OCI-LY7 (cell line): ENCODE results near the gene COA8. TPM values are rescaled to one million over a fixed set of nuclear protein-coding genes. Genes with fewer than 3 reads are reported as not detected.

Experiments used
- BruUV-seq: library from RNA; stranded (reverse); fragments of 400-500 nt; replicated peaks from 2 replicates; lab custom pipeline; 2021; lab: Mats Ljungman, UMichigan
- CTCF ChIA-PET: fragments of 300-600 bp; sonication (Branson Sonifier 250); formaldehyde crosslinking; loops from one replicate; lab custom pipeline; 2022; ENCODE audit warnings: antibody characterized with exemption; ENCODE audit not compliant: unreplicated experiment; lab: Charles Lee
- POLR2A ChIA-PET: fragments of 300-600 bp; sonication (Branson Sonifier 250); formaldehyde crosslinking; loops from one replicate; lab custom pipeline; 2022; ENCODE audit warnings: antibody characterized with exemption; lab: Charles Lee
- DNase-seq: peaks from one replicate; pipeline ENCODE4 v3.0.0-alpha.2; 2015; ENCODE audit warnings: low spot score
- H2AFZ ChIP-seq: fragments of 200-600 bp; sonication (generic), shearing (Covaris generic); 2 replicates; pipeline ENCODE4 v1.6.1; 2014; ENCODE audit warnings: mild to moderate bottlenecking, antibody characterized with exemption, low read length, moderate library complexity
- H3K27ac ChIP-seq: fragments of 200-600 bp; sonication (generic); 2 replicates; pipeline ENCODE4 v1.5.1; 2014; ENCODE audit warnings: mixed run types, low read depth, mild to moderate bottlenecking, moderate library complexity, low read length, inconsistent platforms; ENCODE audit not compliant: poor library complexity, severe bottlenecking
- H3K36me3 ChIP-seq: fragments of 200-600 bp; sonication (generic); 2 replicates; pipeline ENCODE4 v1.6.1; 2014; ENCODE audit warnings: mild to moderate bottlenecking, antibody characterized with exemption, low read length, moderate library complexity, mixed read lengths; ENCODE audit not compliant: insufficient read depth
- H3K4me1 ChIP-seq: fragments of 200-600 bp; sonication (generic); 2 replicates; pipeline ENCODE4 v1.5.1; 2014; ENCODE audit warnings: mild to moderate bottlenecking, low read length; ENCODE audit not compliant: insufficient read depth, poor library complexity, severe bottlenecking
- H3K4me2 ChIP-seq: fragments of 200-600 bp; sonication (generic); 2 replicates; pipeline ENCODE4 v1.6.1; 2014; ENCODE audit warnings: mild to moderate bottlenecking, low read length
- H3K4me3 ChIP-seq: fragments of 200-600 bp; sonication (generic); 2 replicates; pipeline ENCODE4 v1.5.1; 2014; ENCODE audit warnings: mild to moderate bottlenecking, low read depth, low read length; ENCODE audit not compliant: poor library complexity, severe bottlenecking
- H3K79me2 ChIP-seq: fragments of 200-600 bp; sonication (generic); 2 replicates; pipeline ENCODE4 v1.6.1; 2016; ENCODE audit warnings: low read depth, mild to moderate bottlenecking, low read length, moderate library complexity, mixed read lengths; ENCODE audit not compliant: insufficient read depth
- H3K9me2 ChIP-seq: fragments of 200-600 bp; sonication (generic); 2 replicates; pipeline ENCODE4 v1.6.1; 2016; ENCODE audit warnings: mild to moderate bottlenecking, low read length, mixed read lengths; ENCODE audit not compliant: insufficient read depth
- H3K9me3 ChIP-seq: fragments of 200-600 bp; sonication (generic); 2 replicates; pipeline ENCODE4 v1.6.1; 2014; ENCODE audit warnings: mild to moderate bottlenecking, mixed run types, low read length, mixed read lengths
- H4K20me1 ChIP-seq: fragments of 200-600 bp; sonication (generic); 2 replicates; pipeline ENCODE4 v1.6.1; 2014; ENCODE audit warnings: mild to moderate bottlenecking, antibody characterized with exemption, low read length, moderate library complexity, mixed read lengths; ENCODE audit not compliant: insufficient read depth
- CTCF ChIP-seq: fragments of 200-600 bp; sonication (generic); conservative IDR thresholded peaks from 2 replicates; pipeline ENCODE4 v1.5.1; 2014; ENCODE audit warnings: mild to moderate bottlenecking, antibody characterized with exemption, low read length, moderate library complexity, mixed read lengths
- EZH2phosphoT487 ChIP-seq: fragments of 200-600 bp; sonication (generic); IDR thresholded peaks from 2 replicates; pipeline ENCODE4 v1.6.1; 2018; ENCODE audit warnings: low read depth, borderline replicate concordance, mild to moderate bottlenecking, mixed run types, antibody characterized with exemption, low read length, moderate library complexity, mixed read lengths
- intact Hi-C: fragments of 100-400 bp; cut with micrococcal nuclease; formaldehyde crosslinking; loops from one replicate; pipeline ENCODE4 v1.10.0; 2022; ENCODE audit not compliant: unreplicated experiment
- total RNA-seq, 2 experiments: library from RNA; depleted of rRNA in 1 of 2; stranded (reverse); fragments of >200 nt in 1 of 2; shearing (Covaris generic) in 1 of 2; gene quantifications; 2 replicates each; pipeline ENCODE4 v1.2.3, GENCODE V29; 2014 to 2022

COA8 gene
- total RNA-seq, 2 experiments from 2014 or later, result 18.7 to 33.0 TPM

DNA sequence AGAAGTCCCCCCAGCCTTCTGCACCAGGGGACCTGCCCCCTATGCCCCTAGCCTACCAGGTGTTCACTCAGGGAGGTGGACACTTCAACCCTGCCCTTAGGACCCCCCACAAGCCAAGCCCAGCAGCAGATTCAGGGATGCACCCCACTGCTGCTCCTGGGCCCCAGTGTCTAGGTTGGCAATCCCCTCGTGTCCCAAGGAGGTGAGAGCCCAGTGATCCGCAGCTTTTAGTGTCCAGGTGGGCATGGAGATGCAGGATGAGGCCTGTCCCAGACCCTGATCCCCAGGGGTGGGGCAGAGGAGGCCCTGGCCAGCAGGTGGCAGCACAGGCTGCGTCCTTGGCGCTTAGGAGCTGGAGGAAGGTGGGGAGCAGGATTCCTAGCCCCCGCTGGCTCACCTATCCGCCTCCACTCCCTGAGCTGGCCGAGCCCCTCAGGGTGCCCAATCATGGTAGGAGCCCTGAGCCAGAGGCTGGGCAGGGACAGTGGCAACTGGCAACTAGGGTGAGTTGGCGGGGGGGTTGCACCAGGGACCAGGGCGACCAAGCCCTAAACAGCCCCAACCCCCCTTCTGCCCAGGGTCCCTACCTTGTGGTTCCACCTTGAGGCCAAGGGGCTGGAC, 44.2 kb upstream of the COA8 start:
- no peaks in the 10 kb centered on the region for H3K79me2 ChIP-seq
- H3K4me3 ChIP-seq, result no peak overlapping the region
- BruUV-seq, result no TSS peak
- no peak overlapping the region for H3K4me2 ChIP-seq
- DNase-seq, result peak; percentile 66
- CTCF ChIA-PET, result interaction anchor here (0.6 to 1.1 kb wide), 2 partner anchors 10 to 50 kb away, joined by 3 to 5 read pairs; partner anchors contain the start of gene TRMT61A
- peaks cover 17% of the 10 kb centered on the region for H3K4me1 ChIP-seq
- POLR2A ChIA-PET, result no interaction called here
- H3K36me3 ChIP-seq, result no peaks in the 10 kb centered on the region
- no peak overlapping the region for H3K27ac ChIP-seq
- H3K9me3 ChIP-seq, result no peaks in the 10 kb centered on the region
- intact Hi-C loops, result loop anchor here (1.0 to 5.0 kb wide), 2 partner anchors 28 to 44 kb away; partner anchors contain the start of genes BAG5 and COA8
- no peaks in the 10 kb centered on the region for H3K9me2 ChIP-seq
- H2AFZ ChIP-seq, result no peak overlapping the region
- no peaks in the 10 kb centered on the region; the same call in 1 of the 2 replicates for H4K20me1 ChIP-seq
- peak; percentile 90 for TF ChIP-seq CTCF
- no peak for TF ChIP-seq EZH2phosphoT487

DNA sequence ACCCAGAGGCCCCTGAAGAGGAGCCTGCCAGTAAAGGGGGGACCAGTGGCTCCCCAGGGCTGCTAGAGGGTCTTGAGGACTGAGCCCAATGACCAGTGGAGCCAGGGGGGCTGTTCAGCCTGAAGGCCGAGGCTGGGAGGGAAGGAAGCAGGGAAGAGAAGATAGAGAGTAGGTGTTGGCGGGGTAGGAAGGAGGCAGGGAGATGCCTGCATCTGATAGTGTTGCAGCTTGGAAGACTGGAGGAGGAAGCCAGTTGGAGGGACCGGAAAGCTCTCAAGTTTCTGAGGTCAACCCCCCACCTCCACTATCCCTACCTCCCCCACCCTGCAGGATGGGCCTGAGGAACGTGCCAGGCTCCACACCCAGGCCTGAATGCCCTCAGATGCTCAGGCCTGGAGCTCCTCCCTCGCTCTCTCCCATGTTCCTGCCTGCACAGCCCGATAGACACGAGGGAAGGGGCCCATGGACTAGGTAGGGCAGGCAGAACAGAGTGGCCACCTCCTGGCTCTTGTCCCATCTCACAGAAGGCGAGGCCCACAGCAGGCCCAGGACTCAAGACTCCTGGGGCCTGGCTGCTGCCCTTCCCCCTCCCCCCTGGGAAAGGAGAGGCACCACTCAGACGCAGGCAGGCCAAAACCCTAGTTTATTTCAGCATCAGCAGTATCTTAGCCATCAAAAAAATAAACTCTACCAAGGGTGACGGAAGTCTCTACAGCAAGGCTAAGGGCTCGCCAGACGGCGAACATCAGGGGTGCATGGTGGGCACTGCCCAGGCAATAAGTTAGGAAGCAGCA, 43.5 kb upstream of the COA8 start:
- H4K20me1 ChIP-seq, result no peaks in the 10 kb centered on the region; the same call in 1 of the 2 replicates
- H3K79me2 ChIP-seq, result no peaks in the 10 kb centered on the region
- CTCF ChIA-PET, result interaction anchor here (0.6 kb wide), 1 partner anchor 30 kb away, joined by 3 read pairs; no protein-coding TSS in a partner anchor
- no peaks in the 10 kb centered on the region for H3K9me2 ChIP-seq
- H3K27ac ChIP-seq, result no peak overlapping the region
- TF ChIP-seq CTCF (no peak), EZH2phosphoT487 (no peak)
- no peak overlapping the region for H3K4me2 ChIP-seq
- no peak for DNase-seq
- no TSS peak for BruUV-seq
- H3K4me1 ChIP-seq, result peaks cover 17% of the 10 kb centered on the region
- no peak overlapping the region for H3K4me3 ChIP-seq
- intact Hi-C loops, result loop anchor here (5.0 kb wide), 1 partner anchor 43 kb away; the partner anchor contains the start of genes BAG5 and COA8
- POLR2A ChIA-PET, result no interaction called here
- H3K36me3 ChIP-seq, result no peaks in the 10 kb centered on the region
- no peaks in the 10 kb centered on the region for H3K9me3 ChIP-seq
- no peak overlapping the region for H2AFZ ChIP-seq
